Gastroesophageal sphincter (tissue), 3 donors: ENCODE data around the gene EPHA10.

Source experiments
- CTCF ChIP-seq, 4 experiments: fragments of 200-600 bp in 2 of 4; fragments of 450-650 bp in 2 of 4; sonication (generic) in 1 of 4; IDR thresholded peaks; one replicate each; pipeline ENCODE4 v1.5.1; 2017 to 2019; ENCODE audit warnings: antibody characterized with exemption in 4 of 4, mild to moderate bottlenecking in 2 of 4, moderate library complexity in 2 of 4
- POLR2A ChIP-seq, 2 donors: fragments of 450-650 bp; IDR thresholded peaks; one replicate each; pipeline ENCODE4 v1.6.1; 2017; ENCODE audit warnings: antibody characterized with exemption in 2 of 2, mild to moderate bottlenecking in 2 of 2, moderate library complexity in 1 of 2
- POLR2AphosphoS5 ChIP-seq: sonication (generic); formaldehyde crosslinking; IDR thresholded peaks from one replicate; pipeline ENCODE4 v1.6.1; 2017; ENCODE audit warnings: antibody characterized with exemption

GRCh38 chr1:37741662-37742061, 23.3 kb downstream of the EPHA10 start:
- TF ChIP-seq CTCF (IDR thresholded peaks at IDR 0.05) (no peak), POLR2A (IDR thresholded peaks at IDR 0.05) (no peak), POLR2AphosphoS5 (no peak)
